Measurements from ENCODE around the gene SFXN5.

Gene SFXN5

GRCh38 chr2:73027340-73027739, 44.2 kb downstream of the SFXN5 start:
- no peak for DNase-seq (ENCODE audit: low spot score)
- no peak for TF ChIP-seq CTCF (IDR thresholded peaks at IDR 0.05; ENCODE audit: extremely low read depth, insufficient read depth, missing control alignments)
- in situ Hi-C loops (cut with MboI; ENCODE audit: low pct_unique_long_range_greater_than_20kb, low sequenced_read_pairs, unreplicated experiment), result no loop called here

- no peak for DNase-seq (ENCODE audit: low spot score)
These were observed 48.0 kb downstream of the SFXN5 start for GRCh38 chr2:73023497-73023896.

GRCh38 chr2:73022024-73022568, 49.4 kb downstream of the SFXN5 start:
- in situ Hi-C loops (cut with MboI; ENCODE audit: low pct_unique_long_range_greater_than_20kb, low sequenced_read_pairs, unreplicated experiment), result no loop called here
- TF ChIP-seq CTCF (IDR thresholded peaks at IDR 0.05; ENCODE audit: extremely low read depth, insufficient read depth, missing control alignments), result no peak
- no peak for DNase-seq (ENCODE audit: low spot score)

More at GRCh38 chr2:73023497-73023896, 48.0 kb downstream of the SFXN5 start:
- no peak for TF ChIP-seq CTCF (IDR thresholded peaks at IDR 0.05; ENCODE audit: extremely low read depth, insufficient read depth, missing control alignments)
- in situ Hi-C loops (cut with MboI; ENCODE audit: low pct_unique_long_range_greater_than_20kb, low sequenced_read_pairs, unreplicated experiment), result no loop called here

GRCh38 chr2:73021371-73022010, 50.0 kb downstream of the SFXN5 start:
- in situ Hi-C loops (cut with MboI; ENCODE audit: low pct_unique_long_range_greater_than_20kb, low sequenced_read_pairs, unreplicated experiment), result no loop called here
- DNase-seq (ENCODE audit: low spot score), result no peak
- TF ChIP-seq CTCF (IDR thresholded peaks at IDR 0.05; ENCODE audit: extremely low read depth, insufficient read depth, missing control alignments), result no peak

- no peak for TF ChIP-seq CTCF (IDR thresholded peaks at IDR 0.05; ENCODE audit: extremely low read depth, insufficient read depth, missing control alignments)
- DNase-seq (ENCODE audit: low spot score), result no peak
- in situ Hi-C loops (cut with MboI; ENCODE audit: low pct_unique_long_range_greater_than_20kb, low sequenced_read_pairs, unreplicated experiment), result no loop called here
These were observed 50.7 kb downstream of the SFXN5 start for GRCh38 chr2:73020657-73021370.

- in situ Hi-C loops (cut with MboI; ENCODE audit: low pct_unique_long_range_greater_than_20kb, low sequenced_read_pairs, unreplicated experiment), result no loop called here
- DNase-seq (ENCODE audit: low spot score), result no peak
- no peak for TF ChIP-seq CTCF (IDR thresholded peaks at IDR 0.05; ENCODE audit: extremely low read depth, insufficient read depth, missing control alignments)
These were observed 51.2 kb downstream of the SFXN5 start for GRCh38 chr2:73020306-73020656.
